ENCODE measurements around the gene KANSL1. TPM values are rescaled to one million over a fixed set of nuclear protein-coding genes. Genes with fewer than 3 reads are reported as not detected.

The KANSL1 gene
- total RNA-seq, 2 donors from 2014 or later: 26.6 to 29.2 TPM

- TF ChIP-seq CTCF (IDR thresholded peaks at IDR 0.05): no peak
- Histone ChIP-seq H3K4me1 (peaks cover 0 to 84% of the 10 kb centered on the region in 2 donors), H3K27ac (no peak overlapping the region)
These were observed 66.4 kb downstream of the KANSL1 start for GRCh38 chr17:46126840-46127239.

GRCh38 chr17:46125831-46126230 lies 67.4 kb downstream of the KANSL1 start:
- H3K9me3 ChIP-seq: no peaks in the 10 kb centered on the region
- no peak for TF ChIP-seq CTCF (IDR thresholded peaks at IDR 0.05)
- H3K4me1 ChIP-seq: peaks cover 0 to 84% of the 10 kb centered on the region in 2 donors
- H3K36me3 ChIP-seq: no peaks in the 10 kb centered on the region
- no peak overlapping the region for H3K4me3 ChIP-seq
- H3K27me3 ChIP-seq: no peaks in the 10 kb centered on the region
- no peak overlapping the region for H3K27ac ChIP-seq
- DNase-seq (ENCODE audit: low spot score): no peak

More at GRCh38 chr17:46126840-46127239, 66.4 kb downstream of the KANSL1 start:
- H3K27me3 ChIP-seq: no peaks in the 10 kb centered on the region
- DNase-seq (ENCODE audit: low spot score): no peak
- H3K36me3 ChIP-seq: no peaks in the 10 kb centered on the region
- H3K9me3 ChIP-seq: no peaks in the 10 kb centered on the region
- H3K4me3 ChIP-seq: no peak overlapping the region

- Histone ChIP-seq H3K9me3 (no peaks in the 10 kb centered on the region), H3K36me3 (no peaks in the 10 kb centered on the region), H3K4me1 (peaks cover 0 to 84% of the 10 kb centered on the region in 2 donors), H3K27me3 (no peaks in the 10 kb centered on the region), H3K27ac (no peak overlapping the region), H3K4me3 (no peak overlapping the region)
- DNase-seq (ENCODE audit: low spot score): no peak
- no peak for TF ChIP-seq CTCF (IDR thresholded peaks at IDR 0.05)
These were observed 68.3 kb downstream of the KANSL1 start for GRCh38 chr17:46124695-46125592.

GRCh38 chr17:46123607-46124006 lies 69.6 kb downstream of the KANSL1 start:
- TF ChIP-seq CTCF (IDR thresholded peaks at IDR 0.05): no peak
- Histone ChIP-seq H3K4me3 (no peak overlapping the region), H3K36me3 (no peaks in the 10 kb centered on the region), H3K9me3 (no peaks in the 10 kb centered on the region), H3K27ac (no peak overlapping the region), H3K27me3 (no peaks in the 10 kb centered on the region), H3K4me1 (peaks cover 0 to 78% of the 10 kb centered on the region in 2 donors)
- no peak for DNase-seq (ENCODE audit: low spot score)

GRCh38 chr17:46122486-46122871 lies 70.8 kb downstream of the KANSL1 start:
- H3K27ac ChIP-seq: peak overlapping the region in 1 of 2 donors; percentile 58
- no peak for TF ChIP-seq CTCF (IDR thresholded peaks at IDR 0.05)
- H3K9me3 ChIP-seq: no peaks in the 10 kb centered on the region
- DNase-seq (ENCODE audit: low spot score): no peak
- no peak overlapping the region for H3K4me3 ChIP-seq
- no peaks in the 10 kb centered on the region for H3K36me3 ChIP-seq
- no peaks in the 10 kb centered on the region for H3K27me3 ChIP-seq
- peaks cover 0 to 81% of the 10 kb centered on the region in 2 donors for H3K4me1 ChIP-seq

All from right atrium auricular region (tissue), 2 donors.